Measurements from ENCODE around the gene NRXN3.

NRXN3 gene

DNA sequence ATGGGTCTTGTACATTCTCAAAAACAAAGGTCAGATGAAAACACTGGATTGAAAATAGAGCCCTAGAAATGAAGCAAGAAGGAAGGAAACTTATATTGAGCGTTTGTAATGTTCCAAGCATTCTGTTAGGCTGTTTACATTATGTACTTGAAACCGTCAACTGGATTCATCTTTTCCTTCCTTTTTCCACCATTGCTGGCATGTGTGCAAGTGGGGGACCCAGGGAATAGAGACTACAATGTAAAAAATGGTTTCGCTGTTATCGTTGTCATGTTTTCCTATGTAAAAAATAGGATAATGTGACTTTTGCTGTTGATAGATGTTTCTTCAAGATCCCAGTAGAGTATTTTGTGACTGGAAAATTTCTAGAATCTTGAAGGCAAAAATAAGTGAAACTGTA is 913.2 kb downstream of the NRXN3 start:
- no peak overlapping the region for H3K4me3 ChIP-seq (ENCODE audit: low read length)
- TF ChIP-seq, protein P1, sequence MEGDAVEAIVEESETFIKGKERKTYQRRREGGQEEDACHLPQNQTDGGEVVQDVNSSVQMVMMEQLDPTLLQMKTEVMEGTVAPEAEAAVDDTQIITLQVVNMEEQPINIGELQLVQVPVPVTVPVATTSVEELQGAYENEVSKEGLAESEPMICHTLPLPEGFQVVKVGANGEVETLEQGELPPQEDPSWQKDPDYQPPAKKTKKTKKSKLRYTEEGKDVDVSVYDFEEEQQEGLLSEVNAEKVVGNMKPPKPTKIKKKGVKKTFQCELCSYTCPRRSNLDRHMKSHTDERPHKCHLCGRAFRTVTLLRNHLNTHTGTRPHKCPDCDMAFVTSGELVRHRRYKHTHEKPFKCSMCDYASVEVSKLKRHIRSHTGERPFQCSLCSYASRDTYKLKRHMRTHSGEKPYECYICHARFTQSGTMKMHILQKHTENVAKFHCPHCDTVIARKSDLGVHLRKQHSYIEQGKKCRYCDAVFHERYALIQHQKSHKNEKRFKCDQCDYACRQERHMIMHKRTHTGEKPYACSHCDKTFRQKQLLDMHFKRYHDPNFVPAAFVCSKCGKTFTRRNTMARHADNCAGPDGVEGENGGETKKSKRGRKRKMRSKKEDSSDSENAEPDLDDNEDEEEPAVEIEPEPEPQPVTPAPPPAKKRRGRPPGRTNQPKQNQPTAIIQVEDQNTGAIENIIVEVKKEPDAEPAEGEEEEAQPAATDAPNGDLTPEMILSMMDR (conservative IDR thresholded peaks at IDR 0.05; ENCODE audit: low read length) = no peak
- no peak for DNase-seq (ENCODE audit: low read depth)

DNA sequence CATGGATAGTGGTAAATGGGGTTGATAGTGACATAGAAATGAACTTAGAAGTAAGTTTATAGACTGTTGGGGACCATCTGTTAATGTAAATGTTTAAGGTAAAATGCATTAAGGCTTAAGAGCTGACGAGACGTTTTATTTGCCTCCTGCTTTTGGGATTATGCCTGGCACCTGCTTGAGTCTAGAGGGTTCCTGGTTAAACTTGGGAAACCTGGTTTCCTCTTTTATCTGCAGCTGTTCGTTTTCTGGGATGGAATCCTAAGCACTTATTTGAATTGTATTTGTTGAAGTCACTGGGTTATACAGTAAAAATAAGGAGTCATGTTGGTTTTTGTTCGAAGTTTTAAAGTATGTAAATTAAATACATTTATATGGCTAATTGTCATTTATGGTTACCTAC is 914.7 kb downstream of the NRXN3 start:
- no peak for DNase-seq (ENCODE audit: low read depth)
- TF ChIP-seq, protein P1 (conservative IDR thresholded peaks at IDR 0.05; ENCODE audit: low read length) = no peak
- H3K4me3 ChIP-seq (ENCODE audit: low read length) = no peak overlapping the region

DNA sequence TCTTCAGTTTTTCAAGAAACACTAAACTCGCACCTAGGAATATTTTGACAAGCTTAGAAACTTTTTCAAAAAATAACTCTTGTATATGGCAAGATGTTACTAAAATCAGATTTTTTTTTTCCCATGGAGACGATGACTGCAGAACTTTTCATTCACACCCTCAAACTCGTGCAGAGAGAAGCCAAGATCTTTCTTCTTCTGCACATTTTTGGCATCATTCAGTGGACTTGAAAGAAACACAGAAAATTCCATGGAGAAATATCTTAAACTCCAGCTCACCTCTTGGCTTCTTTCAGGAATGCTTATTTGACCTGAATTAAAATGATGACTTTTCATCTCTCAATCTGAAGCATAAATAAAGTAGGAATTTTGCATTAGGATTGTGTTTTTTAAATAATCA is 919.4 kb downstream of the NRXN3 start:
- TF ChIP-seq, protein P1 (conservative IDR thresholded peaks at IDR 0.05; ENCODE audit: low read length) = no peak
- no peak overlapping the region for H3K4me3 ChIP-seq (ENCODE audit: low read length)
- no peak for DNase-seq (ENCODE audit: low read depth)

DNA sequence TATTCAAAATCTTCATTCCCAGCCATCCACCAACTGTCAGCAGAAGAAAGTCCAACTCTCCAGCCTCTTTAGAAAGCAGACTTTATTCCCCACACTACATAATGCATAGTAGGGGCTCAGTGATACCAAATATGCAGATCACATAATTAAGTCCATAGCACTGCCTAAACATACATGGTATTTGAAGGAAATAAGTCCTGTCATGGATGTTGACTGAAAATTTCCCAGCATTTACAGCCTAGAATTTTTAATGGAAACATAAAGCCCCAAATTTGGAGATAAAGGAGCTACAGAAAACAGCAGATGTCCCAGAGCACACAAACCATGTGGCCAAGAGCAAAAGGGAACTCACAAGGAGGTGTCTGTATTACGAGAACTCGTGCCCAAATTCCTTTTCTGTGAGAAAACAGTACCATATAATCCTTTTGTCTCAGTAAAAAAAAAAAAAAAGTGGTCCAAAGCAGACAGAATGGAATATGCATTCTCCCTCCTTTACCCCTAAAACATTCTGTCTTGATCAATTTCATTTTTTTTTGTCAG is 920.5 kb downstream of the NRXN3 start:
- H3K4me3 ChIP-seq (ENCODE audit: low read length) = no peak overlapping the region
- DNase-seq (ENCODE audit: low read depth) = no peak
- TF ChIP-seq, protein P1 (conservative IDR thresholded peaks at IDR 0.05; ENCODE audit: low read length) = no peak

DNA sequence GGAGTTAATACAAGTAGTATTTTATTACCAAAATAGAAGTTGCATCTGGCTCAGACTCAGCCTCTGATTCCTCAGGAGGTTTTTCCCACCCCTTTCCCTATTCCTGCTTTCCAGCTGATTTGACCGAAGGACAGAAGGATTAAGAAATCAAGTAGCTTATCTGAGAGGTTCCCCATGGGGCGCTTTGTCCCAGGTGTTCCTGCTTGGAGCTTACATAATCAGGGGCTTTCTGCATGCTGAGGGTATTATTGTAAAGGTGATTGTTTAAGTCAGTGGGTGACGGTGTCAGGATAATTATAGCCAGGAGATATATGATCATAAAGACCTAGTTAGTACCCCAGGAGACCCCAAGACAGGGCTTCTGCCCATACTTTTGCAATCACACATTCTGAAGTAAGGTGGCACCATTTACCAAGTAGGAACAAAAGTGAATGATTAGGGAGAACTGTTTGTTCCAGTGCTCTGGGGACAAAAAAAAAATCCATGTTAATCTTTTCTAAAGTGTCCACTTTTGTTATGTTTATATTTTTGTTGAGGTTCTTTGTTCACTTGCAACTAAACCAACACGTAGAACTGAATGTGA is 921.3 kb downstream of the NRXN3 start:
- no peak for DNase-seq (ENCODE audit: low read depth)
- TF ChIP-seq, protein P1 (conservative IDR thresholded peaks at IDR 0.05; ENCODE audit: low read length) = no peak
- no peak overlapping the region for H3K4me3 ChIP-seq (ENCODE audit: low read length)

DNA sequence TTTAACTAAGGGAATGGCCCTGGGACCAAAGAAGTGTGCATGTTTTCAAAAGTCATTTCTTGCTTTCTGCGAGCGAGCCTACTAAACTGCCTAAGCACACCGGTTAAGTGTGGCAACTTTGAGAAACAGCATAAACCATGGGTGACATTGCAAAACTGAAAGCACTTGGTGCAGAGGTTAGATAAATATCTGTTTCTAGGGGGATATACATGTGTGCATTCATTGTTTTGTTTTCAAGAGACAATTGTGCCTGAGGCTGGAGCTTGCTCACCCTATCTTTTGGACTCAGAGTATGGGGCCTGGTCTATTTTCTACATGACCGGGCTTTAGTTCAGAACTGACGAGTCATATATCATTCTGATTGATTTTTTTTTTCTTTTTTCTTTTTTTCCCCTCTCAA is 923.4 kb downstream of the NRXN3 start:
- H3K4me3 ChIP-seq (ENCODE audit: low read length) = no peak overlapping the region
- DNase-seq (ENCODE audit: low read depth) = no peak
- TF ChIP-seq, protein P1 (conservative IDR thresholded peaks at IDR 0.05; ENCODE audit: low read length) = no peak

DNA sequence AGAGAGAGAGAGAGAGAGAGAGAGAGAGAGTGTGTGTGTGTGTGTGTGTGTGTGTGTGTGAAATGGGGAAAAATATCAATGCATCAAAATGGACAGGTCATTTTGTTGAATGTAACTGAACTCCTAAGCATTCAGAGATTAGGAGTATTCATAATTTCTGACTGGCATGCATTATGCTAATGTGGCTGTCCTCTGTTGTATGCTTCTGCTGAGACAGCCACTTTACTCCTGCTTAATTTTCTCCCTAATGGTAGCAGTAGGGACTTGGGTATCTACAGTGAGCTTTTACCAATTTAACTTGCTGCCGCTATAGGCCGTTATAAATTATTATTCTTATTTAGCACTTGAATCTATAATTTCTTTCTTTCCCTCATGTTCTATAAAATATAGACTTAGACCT is 924.8 kb downstream of the NRXN3 start:
- TF ChIP-seq, protein P1 (conservative IDR thresholded peaks at IDR 0.05; ENCODE audit: low read length) = no peak
- no peak overlapping the region for H3K4me3 ChIP-seq (ENCODE audit: low read length)
- no peak for DNase-seq (ENCODE audit: low read depth)
